Measurements from ENCODE around the gene CRYGS. TPM values are rescaled to one million over a fixed set of nuclear protein-coding genes. Genes with fewer than 3 reads are reported as not detected.

CRYGS gene
- total RNA-seq, 2 donors from 2014 or later, result 4.5 to 5.7 TPM

Other genes with a start within 250 kb of the CRYGS start
- 1 to 10 TPM; 6.2 to 7.5 TPM for gene DGKG, start 182.1 kb downstream of the CRYGS start, total RNA-seq
- 10 to 100 TPM; 16.3 to 21.8 TPM for gene TBCCD1, start 23.0 kb upstream of the CRYGS start, total RNA-seq
- gene DNAJB11, start 26.3 kb upstream of the CRYGS start, total RNA-seq, result 10 to 100 TPM; 84.2 to 99.6 TPM
- not detected for gene AHSG, start 68.7 kb upstream of the CRYGS start, total RNA-seq
- not detected for gene FETUB, start 96.0 kb upstream of the CRYGS start, total RNA-seq
- not detected for gene HRG, start 121.6 kb upstream of the CRYGS start, total RNA-seq
- gene KNG1, start 173.0 kb upstream of the CRYGS start, total RNA-seq, result not detected
- gene EIF4A2, start 239.2 kb upstream of the CRYGS start, total RNA-seq, result 100 to 1,000 TPM; 399 to 539 TPM